Activated T-cell treated with anti-CD3 and anti-CD28 coated beads, Interleukin-2, amount 50 U/mL, for 4 hours (primary cell): Measurements from ENCODE around the gene HECTD3. TPM values are rescaled to one million over a fixed set of nuclear protein-coding genes. Genes with fewer than 3 reads are reported as not detected.

Source experiments
- ATAC-seq, 2 donors: fragments of 200-7000 bp; cut with Tn5 transposase; one replicate each; pipeline ENCODE4 v1.10.0; 2021
- DNase-seq: peaks from one replicate; pipeline ENCODE4 v3.0.0-alpha.2; 2020
- H3K27me3 Mint-ChIP-seq: one replicate; pipeline ENCODE4 v1.8.0; 2021; ENCODE audit warnings: low read depth, mixed read lengths
- H3K36me3 Mint-ChIP-seq: one replicate; pipeline ENCODE4 v1.8.0; 2022; ENCODE audit warnings: mixed read lengths; ENCODE audit not compliant: insufficient read depth
- H3K4me1 Mint-ChIP-seq: one replicate; pipeline ENCODE4 v1.8.0; 2021; ENCODE audit warnings: low read depth, mixed read lengths
- H3K4me3 Mint-ChIP-seq: one replicate; pipeline ENCODE4 v1.8.0; 2021; ENCODE audit warnings: mild to moderate bottlenecking, moderate library complexity, mixed read lengths
- H3K9me3 Mint-ChIP-seq: one replicate; pipeline ENCODE4 v1.8.0; 2021; ENCODE audit warnings: mixed read lengths
- total RNA-seq, 3 donors: library from RNA; stranded (reverse); gene quantifications; one replicate each; pipeline ENCODE4 v1.2.1, GENCODE V29; 2021

Gene HECTD3
- total RNA-seq, result 10 to 100 TPM; 27.4 to 30.4 (median 30.2) TPM

GRCh38 chr1:45010855-45011811 is at the start of gene HECTD3:
Gene HECTD3 (minus strand): TSS chr1:45011324. CDS start chr1:45011257, 67 bp downstream.
- peak within 1 kb of the TSS; percentile 93 for H3K4me3 Mint-ChIP-seq
- peaks cover 16% of the 10 kb centered on the region for H3K36me3 Mint-ChIP-seq
- no peaks in the 10 kb centered on the region for H3K9me3 Mint-ChIP-seq
- H3K4me1 Mint-ChIP-seq, result peaks cover 45% of the 10 kb centered on the region
- DNase-seq (peak; percentile 57), ATAC-seq (peak; percentile 77 to 78)
- no peaks in the 10 kb centered on the region for H3K27me3 Mint-ChIP-seq

DNA sequence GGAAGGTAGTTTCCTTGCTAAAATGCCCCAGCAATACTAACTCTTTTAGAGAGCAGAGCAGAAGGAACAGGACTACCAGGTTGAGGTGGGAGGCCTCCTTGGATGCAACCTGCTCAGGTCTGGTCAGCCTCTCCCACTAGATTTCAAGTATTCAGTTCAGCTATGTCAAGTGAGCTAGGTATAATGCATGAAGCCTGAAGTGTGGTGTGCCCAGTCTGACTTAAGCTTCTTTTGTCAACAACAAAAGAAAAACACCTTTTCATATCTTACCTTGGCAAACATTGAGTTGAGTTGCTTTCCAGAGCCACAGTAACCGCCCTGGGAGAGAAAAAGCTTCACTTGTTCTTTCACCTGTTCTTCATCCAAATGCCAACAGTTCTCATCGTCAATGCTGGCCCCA is 48.7 kb upstream of the HECTD3 start:
- Mint-ChIP-seq H3K9me3 (no peaks in the 10 kb centered on the region), H3K4me3 (no peak overlapping the region), H3K27me3 (no peaks in the 10 kb centered on the region), H3K4me1 (no peaks in the 10 kb centered on the region), H3K36me3 (no peaks in the 10 kb centered on the region)
- ATAC-seq, result no peak
- DNase-seq, result no peak

DNA sequence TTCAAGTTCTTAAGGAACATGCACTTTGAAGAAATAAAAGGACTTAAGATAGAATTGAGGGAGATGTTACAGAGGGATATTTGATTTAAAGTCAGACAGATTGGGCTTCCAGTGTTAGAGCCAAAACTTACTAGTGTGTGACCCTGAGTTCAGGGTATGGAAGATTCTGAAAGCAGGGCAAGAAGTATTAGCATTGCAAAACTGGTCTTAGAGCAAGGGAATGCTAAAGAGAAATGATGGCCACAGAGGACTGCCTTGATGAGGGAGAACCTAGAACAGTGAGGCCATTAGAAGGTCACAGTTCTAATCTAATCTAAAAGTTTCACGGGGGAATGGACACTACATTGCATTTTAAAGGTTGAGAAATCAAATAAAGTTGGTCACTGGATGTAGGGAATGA is 46.4 kb upstream of the HECTD3 start:
- H3K9me3 Mint-ChIP-seq, result no peaks in the 10 kb centered on the region
- H3K36me3 Mint-ChIP-seq, result peaks cover 1% of the 10 kb centered on the region
- H3K4me1 Mint-ChIP-seq, result no peaks in the 10 kb centered on the region
- no peak overlapping the region for H3K4me3 Mint-ChIP-seq
- DNase-seq, result no peak
- no peaks in the 10 kb centered on the region for H3K27me3 Mint-ChIP-seq
- no peak for ATAC-seq

- DNase-seq (no peak), ATAC-seq (peak; percentile 78 to 82)
- H3K4me3 Mint-ChIP-seq, result peak overlapping the region; percentile 73
Observed at GRCh38 chr1:45051005-45051772, 40.1 kb upstream of the HECTD3 start.

DNA sequence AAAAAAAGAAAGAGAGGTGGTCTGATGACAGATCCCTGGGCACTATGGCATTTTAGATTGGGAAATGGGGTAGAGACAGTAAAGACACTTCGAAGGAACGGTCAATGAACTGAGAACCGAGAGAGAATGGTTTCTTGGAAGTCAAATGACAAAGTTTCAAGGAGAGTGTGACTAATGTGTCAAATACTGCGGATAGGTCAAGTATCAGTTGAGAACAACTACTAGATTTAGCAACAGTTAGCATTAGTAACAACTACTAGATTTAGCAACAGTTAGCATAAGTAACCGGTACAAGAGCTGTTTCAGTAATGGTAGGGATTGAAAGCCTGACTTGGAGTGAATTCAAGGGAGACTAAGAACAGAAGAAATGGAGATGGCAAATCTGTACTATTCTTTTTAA is 35.9 kb upstream of the HECTD3 start:
- no peak for ATAC-seq
- Mint-ChIP-seq H3K4me1 (peaks cover 19% of the 10 kb centered on the region), H3K36me3 (peaks cover 6% of the 10 kb centered on the region)

More at GRCh38 chr1:45051005-45051772, 40.1 kb upstream of the HECTD3 start:
- Mint-ChIP-seq H3K27me3 (no peaks in the 10 kb centered on the region), H3K36me3 (peaks cover 1% of the 10 kb centered on the region), H3K9me3 (no peaks in the 10 kb centered on the region), H3K4me1 (peaks cover 19% of the 10 kb centered on the region)

GRCh38 chr1:45044916-45045315 is 33.8 kb upstream of the HECTD3 start:
- H3K36me3 Mint-ChIP-seq, result peaks cover 6% of the 10 kb centered on the region
- H3K9me3 Mint-ChIP-seq, result no peaks in the 10 kb centered on the region
- no peak overlapping the region for H3K4me3 Mint-ChIP-seq
- no peak for DNase-seq
- no peaks in the 10 kb centered on the region for H3K27me3 Mint-ChIP-seq
- no peak for ATAC-seq
- peaks cover 5% of the 10 kb centered on the region for H3K4me1 Mint-ChIP-seq

More for the DNA sequence above, 35.9 kb upstream of the HECTD3 start:
- no peak for DNase-seq
- no peak overlapping the region for H3K4me3 Mint-ChIP-seq
- H3K9me3 Mint-ChIP-seq, result no peaks in the 10 kb centered on the region
- no peaks in the 10 kb centered on the region for H3K27me3 Mint-ChIP-seq

DNA sequence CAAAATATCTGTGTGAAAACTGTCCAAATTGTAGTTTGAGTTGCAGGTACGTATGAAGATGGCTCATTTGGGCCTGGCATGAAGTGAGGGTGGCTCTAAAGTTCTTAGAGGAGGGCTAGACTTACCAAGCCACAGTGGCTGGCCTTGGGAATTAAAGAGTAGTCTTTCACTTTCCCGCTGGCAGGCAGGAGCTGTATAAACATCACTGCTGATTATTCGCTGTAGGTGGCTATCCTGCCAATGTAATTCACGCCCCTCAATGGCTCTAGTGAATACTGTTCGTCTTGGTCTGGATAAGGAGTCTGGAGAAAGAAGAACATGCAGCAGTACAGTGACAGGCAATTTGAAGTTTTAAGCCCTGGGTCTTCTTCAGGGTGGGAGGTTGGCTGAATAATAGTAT is 32.0 kb upstream of the HECTD3 start:
- H3K4me1 Mint-ChIP-seq, result no peaks in the 10 kb centered on the region
- no peaks in the 10 kb centered on the region for H3K27me3 Mint-ChIP-seq
- DNase-seq (no peak), ATAC-seq (no peak)
- H3K4me3 Mint-ChIP-seq, result no peak overlapping the region
- peaks cover 9% of the 10 kb centered on the region for H3K36me3 Mint-ChIP-seq
- no peaks in the 10 kb centered on the region for H3K9me3 Mint-ChIP-seq

DNA sequence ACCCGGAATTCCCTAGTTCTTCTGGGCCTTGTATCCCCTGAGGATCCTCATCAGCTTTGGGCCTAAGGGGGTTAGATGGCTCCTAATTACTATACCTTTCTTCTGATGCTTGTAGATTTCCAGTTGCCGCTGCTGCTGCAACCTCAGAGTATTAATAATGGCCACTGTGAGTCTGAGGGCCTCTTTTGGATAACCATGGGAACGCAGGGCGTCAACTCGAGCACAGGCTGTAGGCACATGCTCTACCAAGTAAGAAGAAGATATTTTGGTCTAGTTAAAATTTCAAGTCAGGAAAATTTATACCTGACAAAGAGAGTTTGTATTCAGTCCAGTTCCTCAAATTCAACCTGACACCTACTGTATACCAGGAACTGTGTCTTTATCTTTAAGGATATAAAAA is 29.2 kb upstream of the HECTD3 start:
- no peak for ATAC-seq
- no peaks in the 10 kb centered on the region for H3K9me3 Mint-ChIP-seq
- H3K4me3 Mint-ChIP-seq, result no peak overlapping the region
- peaks cover 9% of the 10 kb centered on the region for H3K36me3 Mint-ChIP-seq
- no peaks in the 10 kb centered on the region for H3K4me1 Mint-ChIP-seq
- no peaks in the 10 kb centered on the region for H3K27me3 Mint-ChIP-seq
- no peak for DNase-seq

- ATAC-seq (no peak), DNase-seq (no peak)
- Mint-ChIP-seq H3K27me3 (no peaks in the 10 kb centered on the region), H3K36me3 (peaks cover 11% of the 10 kb centered on the region), H3K4me3 (no peak overlapping the region), H3K9me3 (no peaks in the 10 kb centered on the region), H3K4me1 (no peaks in the 10 kb centered on the region)
Observed at GRCh38 chr1:45038661-45039364, 27.7 kb upstream of the HECTD3 start.

DNA sequence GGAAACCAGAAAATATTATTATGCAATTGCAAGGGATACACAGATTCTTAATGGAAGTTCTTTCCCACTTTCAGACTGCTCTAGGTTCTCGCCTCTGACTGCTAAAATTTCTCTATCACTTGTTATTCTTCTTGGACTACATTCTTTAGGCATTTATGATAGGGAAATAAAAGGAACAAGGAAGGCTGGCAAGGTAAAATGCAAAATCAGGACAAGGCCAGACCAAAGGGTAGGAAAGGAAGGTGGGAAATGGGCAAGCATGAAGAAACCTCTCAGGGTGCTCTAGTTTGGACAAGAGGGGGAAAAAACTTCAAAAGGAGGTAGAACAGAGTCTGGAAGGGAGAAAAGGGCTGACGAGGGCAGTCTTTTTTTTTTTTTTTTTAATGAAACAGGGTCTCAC is 27.1 kb upstream of the HECTD3 start:
- peaks cover 8% of the 10 kb centered on the region for H3K36me3 Mint-ChIP-seq
- no peak overlapping the region for H3K4me3 Mint-ChIP-seq
- DNase-seq (no peak), ATAC-seq (no peak)
- H3K27me3 Mint-ChIP-seq, result no peaks in the 10 kb centered on the region
- H3K4me1 Mint-ChIP-seq, result peaks cover 2% of the 10 kb centered on the region
- no peaks in the 10 kb centered on the region for H3K9me3 Mint-ChIP-seq

DNA sequence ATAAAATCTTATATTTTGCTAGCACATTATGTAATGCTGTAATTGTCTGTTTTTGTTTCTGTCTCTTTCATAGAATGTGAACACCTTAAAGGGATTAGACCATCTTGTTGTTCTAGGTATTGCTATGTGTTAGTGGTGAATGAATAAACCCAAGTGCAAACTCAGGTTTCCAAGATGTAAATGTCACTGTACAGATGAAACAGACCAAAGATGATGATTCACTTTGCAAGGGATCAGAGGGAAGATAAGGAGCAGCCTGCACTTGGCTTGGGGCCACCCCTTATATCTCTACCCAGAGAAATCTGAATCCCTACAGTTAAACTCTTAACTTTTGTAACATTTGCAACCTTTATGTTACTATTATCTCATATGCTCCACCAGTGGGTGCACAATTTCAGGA is 26.3 kb upstream of the HECTD3 start:
- peaks cover 7% of the 10 kb centered on the region for H3K36me3 Mint-ChIP-seq
- ATAC-seq (peak; percentile 63 to 89), DNase-seq (no peak)
- no peaks in the 10 kb centered on the region for H3K27me3 Mint-ChIP-seq
- H3K9me3 Mint-ChIP-seq, result no peaks in the 10 kb centered on the region
- H3K4me3 Mint-ChIP-seq, result no peak overlapping the region
- peaks cover 2% of the 10 kb centered on the region for H3K4me1 Mint-ChIP-seq

DNA sequence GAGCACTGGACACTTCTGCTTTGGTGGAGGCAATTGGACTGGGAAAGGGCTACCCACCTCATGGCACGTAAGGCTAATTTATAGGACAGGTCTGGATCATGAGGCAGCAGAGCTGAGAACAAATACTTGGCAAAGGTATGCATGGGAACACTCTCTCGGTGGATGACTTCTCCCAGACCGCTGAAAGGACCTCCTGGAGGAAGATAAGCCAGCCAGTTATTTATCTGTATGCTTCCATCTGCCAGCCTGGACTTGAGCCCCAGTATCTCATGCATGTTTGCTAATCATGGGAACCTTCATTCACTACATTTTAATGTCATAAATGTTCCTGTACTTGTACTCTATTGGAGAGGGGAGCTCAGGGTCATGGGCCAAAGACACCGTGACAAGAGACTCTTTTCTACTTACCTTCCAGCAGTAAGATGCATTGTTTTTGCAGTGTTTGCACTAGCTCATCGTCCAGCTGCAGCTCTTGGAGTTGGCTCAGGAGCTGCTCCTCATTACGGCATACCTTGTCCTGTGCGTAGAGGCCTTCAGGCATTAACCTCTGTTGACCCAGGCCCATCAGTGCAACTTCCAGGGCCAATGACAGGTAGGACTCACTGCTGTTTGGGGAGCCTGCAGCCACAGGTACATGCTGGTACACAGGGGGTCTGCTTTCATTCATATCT is 24.6 kb upstream of the HECTD3 start:
- no peak overlapping the region for H3K4me3 Mint-ChIP-seq
- H3K27me3 Mint-ChIP-seq, result no peaks in the 10 kb centered on the region
- ATAC-seq, result no peak
- DNase-seq, result no peak
- H3K36me3 Mint-ChIP-seq, result peaks cover 4% of the 10 kb centered on the region
- H3K9me3 Mint-ChIP-seq, result no peaks in the 10 kb centered on the region
- H3K4me1 Mint-ChIP-seq, result peaks cover 2% of the 10 kb centered on the region

DNA sequence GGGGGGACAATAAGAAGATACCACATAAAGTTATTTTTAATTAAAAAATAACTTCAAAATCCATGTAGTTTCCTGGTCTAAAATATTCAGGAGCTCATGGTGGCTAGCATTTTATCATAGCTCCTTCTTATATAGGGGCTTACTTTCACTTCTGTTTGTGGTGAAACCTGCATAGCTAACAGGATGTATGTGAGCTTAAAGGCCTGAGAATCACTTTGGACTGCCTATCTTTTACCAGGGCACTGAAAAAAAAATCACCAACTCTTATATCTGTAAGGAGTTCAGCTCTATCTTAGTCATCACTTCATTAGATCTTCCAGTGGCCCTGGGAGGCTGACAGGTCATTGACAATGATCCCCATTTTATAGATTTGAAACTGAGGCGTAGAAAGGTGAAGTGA is 22.2 kb upstream of the HECTD3 start:
- H3K4me3 Mint-ChIP-seq, result no peak overlapping the region
- no peak for DNase-seq
- no peaks in the 10 kb centered on the region for H3K27me3 Mint-ChIP-seq
- H3K36me3 Mint-ChIP-seq, result peaks cover 11% of the 10 kb centered on the region
- H3K9me3 Mint-ChIP-seq, result no peaks in the 10 kb centered on the region
- peaks cover 2% of the 10 kb centered on the region for H3K4me1 Mint-ChIP-seq
- ATAC-seq, result no peak

DNA sequence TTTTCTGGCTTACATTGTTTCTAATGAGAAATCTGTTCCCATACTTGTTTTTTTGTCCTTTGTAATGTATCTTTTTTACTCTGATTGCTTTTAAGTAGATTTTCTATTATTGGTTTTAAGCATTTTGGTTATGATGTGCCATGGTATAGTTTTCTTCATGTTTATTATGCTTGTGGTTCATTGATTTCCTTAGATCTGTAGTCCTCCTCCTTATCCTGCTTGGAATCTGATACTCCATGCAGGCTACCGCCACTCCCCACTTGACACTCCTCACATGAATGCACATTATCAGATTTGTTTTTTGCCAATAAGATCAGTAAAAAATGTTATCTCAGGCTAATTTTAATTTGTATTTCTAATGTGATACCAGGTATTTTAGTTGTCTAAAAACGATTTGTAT is 21.7 kb upstream of the HECTD3 start:
- Mint-ChIP-seq H3K36me3 (peaks cover 8% of the 10 kb centered on the region), H3K9me3 (no peaks in the 10 kb centered on the region), H3K4me1 (peaks cover 2% of the 10 kb centered on the region), H3K4me3 (no peak overlapping the region), H3K27me3 (no peaks in the 10 kb centered on the region)
- ATAC-seq, result no peak
- no peak for DNase-seq
